KG1 (cell line): ENCODE measurements around the gene ELOF1.
"Not testable (repeated sequence)": the region's sequence is repeated elsewhere in the genome, so short reads cannot be mapped to it uniquely, and the experiment has no call there.

Experiments used
- DNase-seq: peaks from one replicate; lab custom pipeline; 2025; lab: John Stamatoyannopoulos, UW

ELOF1 gene

DNA sequence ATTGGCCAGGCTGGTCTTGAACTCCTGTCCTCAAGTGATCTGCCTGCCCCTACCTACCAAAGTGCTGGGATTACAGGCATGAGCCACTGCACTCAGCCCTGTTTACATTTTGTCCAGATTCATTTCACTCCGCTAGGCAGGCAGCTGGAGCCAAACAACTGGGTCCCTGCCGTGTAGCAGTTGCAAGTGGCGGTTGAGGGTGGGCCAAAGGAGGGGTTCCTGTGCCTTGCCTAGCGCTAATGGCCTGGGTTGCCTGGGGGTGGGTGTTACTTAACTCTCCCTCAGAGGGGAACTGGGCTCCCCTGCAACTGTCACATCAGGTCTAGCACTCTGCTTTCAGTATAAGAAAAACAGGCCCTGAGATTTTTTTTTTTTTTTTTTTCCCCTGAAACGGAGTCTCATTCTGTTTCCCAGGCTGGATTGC is 11.0 kb upstream of the ELOF1 start:
- no peak for DNase-seq

DNA sequence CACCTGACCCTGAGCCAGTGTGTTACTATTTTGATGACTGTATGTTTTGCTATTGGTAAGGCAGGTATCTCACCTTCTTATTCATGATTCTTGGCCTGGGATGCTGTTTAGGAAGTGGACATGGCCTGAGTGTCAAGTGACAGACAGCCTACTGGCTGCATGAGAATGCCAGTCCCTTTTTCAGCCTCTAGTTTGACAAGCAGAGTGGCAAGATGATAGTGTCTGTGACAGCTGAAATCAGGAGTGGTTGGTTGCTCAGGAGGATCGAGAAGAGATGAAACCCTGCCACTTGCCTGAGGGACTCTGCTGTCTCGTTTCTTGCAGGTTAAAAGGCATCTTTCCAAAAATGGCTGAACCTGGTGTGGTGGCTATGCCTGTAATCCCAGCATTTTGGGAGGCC is 7.1 kb upstream of the ELOF1 start:
- DNase-seq: no peak

DNA sequence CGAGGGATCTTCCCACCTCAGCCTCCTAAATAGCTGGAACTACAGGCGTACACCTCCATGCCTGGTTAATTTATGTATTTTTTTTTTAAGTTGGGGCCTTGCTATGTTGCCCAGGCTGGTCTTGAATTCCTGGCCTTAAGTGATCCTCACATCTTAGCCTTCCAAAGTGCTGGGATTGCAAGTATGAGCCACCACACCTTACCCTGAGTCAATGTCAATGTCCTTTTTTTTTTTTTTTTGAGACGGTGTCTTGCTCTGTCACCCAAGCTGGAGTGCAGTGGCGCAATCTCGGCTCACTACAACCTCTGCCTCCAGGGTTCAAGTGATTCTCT is 6.6 kb upstream of the ELOF1 start:
- not testable (repeated sequence) for DNase-seq

DNA sequence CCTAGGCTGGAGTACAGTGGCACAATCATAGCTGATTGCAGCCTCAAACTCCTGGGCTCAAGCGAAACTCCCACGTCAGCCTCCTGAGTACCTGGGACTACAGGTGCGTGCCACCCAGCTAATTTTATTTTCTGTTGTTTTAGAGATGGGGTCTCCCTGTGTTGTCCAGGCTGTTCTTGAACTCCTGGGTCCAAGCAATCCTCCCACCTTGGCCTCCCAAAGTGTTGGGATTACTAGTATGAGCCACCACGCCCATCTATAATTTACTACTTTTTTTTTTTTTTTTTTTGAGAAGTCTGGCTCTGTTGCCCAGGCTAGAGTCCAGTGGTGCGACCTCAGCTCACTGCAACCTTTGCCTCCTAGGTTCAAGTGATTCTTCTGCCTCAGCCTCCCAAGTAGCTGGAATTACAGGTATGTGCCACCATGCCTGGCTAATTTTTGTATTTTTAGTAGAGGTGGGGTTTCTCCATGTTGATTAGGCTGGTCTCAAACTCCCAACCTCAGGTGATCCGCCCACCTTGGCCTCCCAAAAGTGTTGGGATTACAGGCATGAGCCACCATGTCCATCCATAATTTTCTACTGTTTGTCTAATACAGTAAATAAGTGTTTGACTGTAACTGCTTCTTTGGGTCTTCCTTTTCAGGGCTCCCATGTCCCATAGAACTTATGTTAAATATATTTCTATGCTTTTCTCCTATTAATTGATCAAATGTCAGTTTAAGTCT is 5.2 kb upstream of the ELOF1 start:
- not testable (repeated sequence) for DNase-seq

DNA sequence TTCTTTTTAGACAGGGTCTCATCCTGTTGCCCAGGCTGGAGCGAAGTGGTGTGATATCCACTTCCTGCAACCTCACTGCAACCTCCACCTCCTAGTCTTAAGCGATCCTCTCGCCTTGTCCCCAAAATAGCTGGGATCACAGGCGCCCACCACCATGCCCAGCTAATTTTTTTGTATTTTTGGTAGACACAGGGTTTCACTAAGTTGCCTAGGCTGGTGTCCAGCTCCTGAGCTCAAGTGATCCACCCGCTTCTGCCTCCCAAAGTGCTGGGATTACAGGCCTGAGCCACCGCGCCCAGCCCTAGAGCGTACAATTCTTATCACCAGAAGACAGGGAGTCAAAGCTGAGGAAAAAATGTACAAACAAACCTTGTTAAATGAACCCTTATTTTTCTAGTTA is 4.5 kb upstream of the ELOF1 start:
- no peak for DNase-seq

DNA sequence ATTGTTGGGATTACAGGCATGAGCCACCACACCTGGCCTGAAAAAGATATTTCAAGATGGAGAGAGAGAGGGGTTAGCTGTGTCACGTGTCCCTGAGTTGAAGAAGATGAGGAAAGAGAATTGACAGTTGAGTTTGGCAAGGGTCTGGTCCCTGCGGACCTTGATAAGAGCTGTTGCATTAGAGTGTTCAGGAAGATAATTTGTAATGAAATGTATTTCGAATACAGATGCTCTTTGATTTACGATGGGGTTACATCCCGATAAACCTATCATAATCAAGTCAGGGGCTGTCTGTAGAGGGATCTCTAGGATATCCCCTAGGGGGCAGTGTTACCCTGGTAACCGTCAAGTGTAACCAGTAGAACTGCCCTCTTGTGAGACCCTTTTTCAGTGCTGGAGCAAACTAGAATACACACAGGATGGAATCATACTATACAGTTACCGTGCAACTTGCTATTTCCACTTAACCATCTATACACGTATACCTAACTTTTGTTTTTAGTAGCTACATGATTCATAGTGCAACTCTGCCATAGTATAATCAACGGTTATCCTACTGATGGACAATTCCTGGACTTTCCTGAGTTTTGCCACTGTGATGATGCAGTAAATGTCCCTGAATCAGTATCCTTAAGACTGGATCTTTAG is 1.5 kb upstream of the ELOF1 start:
- peak; percentile 43 for DNase-seq

DNA sequence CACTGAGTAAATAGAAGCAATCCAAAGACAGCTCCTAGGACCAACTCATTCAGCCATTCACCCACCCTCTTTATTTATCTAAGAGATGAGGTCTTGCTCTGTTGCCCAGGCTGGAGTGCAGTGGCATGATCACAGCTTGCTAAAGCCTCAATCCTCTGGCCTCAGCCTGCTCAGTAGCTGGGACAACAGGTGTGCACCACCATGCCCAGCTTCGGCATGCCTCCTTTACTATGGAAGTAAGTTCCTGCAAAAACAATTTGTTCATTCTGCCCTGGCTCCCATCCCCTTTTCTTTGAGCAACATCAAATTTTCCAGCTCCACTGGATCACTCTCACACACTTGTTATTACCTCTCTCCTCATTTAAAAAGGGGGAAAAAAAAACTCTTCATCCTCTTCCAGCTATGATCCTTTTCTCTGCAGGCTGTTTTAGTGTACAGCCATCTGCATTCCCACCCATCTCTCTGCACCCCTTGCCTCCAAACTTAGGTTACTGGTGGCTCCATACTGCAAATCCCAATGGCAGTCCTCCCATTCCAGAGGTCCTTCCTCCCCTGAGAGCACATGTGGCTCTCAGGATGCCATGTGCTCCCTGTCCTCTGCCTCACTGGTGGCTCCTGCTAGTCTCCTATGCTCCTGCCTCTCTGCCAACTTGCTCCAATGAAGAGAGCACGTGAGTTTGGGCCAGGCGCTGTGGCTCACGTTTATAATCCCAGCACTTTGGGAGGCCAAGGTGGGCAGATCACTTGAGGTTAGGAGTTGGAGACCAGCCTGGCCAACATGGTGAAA is 2.2 kb downstream of the ELOF1 start:
- no peak for DNase-seq

DNA sequence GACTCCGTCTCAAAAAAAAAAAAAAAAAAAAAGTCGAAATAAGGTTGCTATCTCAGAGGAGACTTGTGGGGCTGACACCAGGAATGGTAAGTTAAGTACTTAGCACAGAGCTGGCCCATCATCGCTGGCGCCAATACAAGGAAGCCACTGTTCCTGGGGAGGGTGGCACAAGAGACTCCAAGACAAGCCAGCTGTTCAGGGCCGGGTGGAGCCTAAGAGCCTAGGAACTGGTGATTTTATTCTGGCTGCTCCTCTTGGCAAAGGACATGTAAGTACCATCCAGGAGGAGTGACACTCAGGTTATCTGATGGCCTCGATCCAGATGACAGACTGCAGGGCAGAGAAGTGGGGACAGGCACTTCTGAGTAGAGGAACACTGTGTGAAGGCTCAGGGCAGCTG is 3.8 kb downstream of the ELOF1 start:
- DNase-seq: no peak

DNA sequence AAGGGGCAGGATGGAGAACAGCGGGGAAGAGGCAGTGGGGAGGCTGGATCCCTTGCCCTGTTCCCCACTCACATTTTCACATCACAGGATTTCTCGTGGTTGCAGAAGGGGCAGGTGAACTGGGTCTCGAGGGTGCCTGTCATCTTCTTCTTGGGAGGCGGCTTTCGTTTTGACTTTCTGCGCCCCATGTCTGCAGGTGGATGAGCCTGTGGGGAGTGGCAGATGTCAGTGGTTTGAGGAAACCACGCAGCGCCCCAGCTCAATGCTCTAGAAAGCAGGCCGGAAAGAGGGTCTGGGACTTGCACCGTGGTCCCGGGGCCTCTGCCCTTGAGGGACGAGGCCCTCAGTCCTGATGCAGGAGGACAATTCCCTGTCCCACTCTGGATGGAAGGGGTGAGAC is 4.9 kb downstream of the ELOF1 start:
- no peak for DNase-seq

DNA sequence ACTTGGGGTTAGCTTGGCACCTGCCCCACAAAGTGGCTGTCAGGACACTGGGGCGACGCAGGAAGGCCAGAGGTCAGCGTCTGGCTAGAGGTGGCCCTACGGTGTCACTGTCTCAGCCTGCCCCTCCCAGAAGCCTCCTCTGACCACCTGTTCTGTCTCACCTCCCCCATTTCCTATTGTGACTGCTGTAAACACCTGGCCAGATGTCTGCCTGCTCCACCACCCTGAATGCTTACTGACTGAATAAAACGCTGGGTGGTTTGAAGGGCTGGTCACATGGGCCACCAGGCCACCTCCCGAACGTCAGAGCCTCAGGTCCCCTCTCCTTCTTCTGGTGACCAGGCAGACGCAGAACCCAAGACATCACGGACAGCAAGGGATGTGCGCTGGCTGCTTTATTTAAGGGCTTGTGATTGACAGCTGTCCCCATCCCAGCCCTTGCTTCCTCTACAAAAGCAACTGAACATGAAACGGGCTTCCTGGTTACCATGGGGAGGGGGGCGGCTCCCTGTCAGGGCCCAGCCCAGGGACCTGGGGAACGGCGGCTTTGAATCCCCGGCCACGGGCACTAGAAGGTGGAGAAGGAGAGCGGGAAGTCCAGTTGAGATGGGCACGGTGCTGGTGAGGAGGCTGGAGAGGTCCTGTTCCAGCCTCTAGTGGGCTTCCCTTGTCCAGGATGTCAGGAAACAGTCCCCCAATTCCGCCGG is 6.2 kb downstream of the ELOF1 start:
- DNase-seq: no peak

DNA sequence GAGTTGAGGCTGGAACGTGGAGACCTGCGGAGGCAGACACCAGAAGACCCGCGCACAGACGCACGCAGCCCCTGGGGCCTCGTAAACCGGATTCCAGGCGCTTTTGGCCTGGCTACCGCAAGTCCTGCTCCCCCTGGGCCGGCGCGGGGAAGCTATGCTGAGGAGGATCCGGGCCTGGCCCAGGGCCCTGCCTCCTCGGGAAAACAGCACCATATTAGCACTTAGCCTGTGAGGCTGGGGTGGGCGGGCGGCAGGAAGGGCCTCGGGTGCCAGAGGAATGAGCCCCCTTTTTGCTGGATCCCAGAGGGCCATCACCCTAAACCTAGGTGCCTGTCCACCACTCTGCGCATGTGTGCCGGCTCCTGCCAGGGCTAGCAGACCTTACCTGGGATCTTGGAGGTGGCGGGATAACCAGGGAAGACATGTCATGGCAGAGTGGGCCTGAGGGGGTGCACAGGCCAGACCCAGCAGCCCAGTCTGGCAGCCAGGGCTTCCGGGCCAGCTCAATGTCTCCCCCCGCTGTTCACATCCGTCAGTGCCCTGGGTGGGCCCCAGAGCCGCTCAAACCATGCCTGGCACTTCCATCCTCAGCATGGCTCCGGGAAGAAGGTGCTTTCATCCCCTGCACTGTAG is 7.3 kb downstream of the ELOF1 start:
- DNase-seq: no peak

DNA sequence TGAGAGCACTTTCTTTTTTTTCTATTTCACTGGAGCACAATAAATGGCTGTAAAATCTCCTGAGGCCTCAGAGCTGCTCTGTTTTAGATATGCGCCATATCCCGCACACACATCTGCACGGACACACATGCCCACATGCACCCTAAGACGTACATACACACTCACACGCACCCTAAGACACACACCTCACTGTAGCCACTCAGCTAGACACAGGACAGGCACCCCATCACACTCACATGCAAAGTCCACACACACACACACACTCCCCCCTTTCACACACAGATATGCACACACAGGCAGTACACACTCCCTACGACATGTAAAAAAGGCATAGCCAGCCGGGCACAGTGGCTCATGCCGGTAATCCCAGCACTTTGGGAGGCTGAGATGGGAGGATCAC is 8.8 kb downstream of the ELOF1 start:
- DNase-seq: no peak

DNA sequence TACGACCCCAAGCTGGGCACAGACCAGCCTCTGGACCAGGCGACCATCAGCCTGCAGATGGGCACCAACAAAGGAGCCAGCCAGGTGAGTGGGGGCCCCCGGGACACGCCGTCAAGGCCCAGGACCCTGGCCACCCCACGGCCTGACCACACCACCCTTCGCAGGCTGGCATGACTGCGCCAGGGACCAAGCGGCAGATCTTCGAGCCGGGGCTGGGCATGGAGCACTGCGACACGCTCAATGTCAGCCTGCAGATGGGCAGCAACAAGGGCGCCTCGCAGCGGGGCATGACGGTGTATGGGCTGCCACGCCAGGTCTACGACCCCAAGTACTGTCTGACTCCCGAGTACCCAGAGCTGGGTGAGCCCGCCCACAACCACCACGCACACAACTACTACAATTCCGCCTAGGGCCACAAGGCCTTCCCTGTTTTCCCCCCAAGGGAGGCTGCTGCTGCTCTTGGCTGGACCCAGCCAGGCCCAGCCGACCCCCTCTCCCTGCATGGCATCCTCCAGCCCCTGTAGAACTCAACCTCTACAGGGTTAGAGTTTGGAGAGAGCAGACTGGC is 9.6 kb downstream of the ELOF1 start:
- DNase-seq: no peak

DNA sequence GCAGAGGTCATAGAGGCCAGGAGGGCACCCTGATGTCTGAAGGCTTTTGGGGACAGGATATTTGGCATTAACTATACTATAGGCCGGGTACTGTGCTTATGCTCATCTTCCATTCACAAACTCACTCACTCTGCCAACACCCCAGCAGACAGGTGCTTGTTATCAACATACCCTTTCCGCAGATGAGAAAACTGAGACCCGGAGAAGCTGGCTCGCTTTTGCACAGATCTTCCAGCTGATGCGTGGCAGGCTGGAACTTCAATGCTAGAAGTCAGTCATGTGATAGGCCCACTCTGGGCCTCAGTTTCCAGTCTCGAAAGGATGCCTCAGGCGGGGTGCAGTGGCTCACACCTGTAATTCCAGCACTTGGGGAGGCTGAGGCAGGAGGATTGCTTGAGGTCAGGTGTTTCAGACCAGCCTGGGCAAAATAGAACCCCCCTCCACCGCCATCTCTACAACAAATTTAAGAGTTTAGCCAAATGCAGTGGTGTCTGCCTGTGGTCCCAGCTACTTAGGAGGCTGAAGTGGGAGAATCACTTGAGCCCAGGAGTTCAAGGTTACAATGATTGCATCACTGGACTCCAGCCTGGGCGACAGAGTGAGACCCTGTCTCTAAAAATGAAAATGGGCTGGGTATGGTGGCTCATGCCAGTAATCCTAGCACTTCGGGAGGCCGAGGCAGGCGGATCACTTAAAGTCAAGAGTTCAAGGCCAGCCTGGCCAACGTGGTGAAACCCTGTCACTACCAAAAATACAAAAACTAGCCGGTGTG is 10.9 kb downstream of the ELOF1 start:
- DNase-seq: no peak

DNA sequence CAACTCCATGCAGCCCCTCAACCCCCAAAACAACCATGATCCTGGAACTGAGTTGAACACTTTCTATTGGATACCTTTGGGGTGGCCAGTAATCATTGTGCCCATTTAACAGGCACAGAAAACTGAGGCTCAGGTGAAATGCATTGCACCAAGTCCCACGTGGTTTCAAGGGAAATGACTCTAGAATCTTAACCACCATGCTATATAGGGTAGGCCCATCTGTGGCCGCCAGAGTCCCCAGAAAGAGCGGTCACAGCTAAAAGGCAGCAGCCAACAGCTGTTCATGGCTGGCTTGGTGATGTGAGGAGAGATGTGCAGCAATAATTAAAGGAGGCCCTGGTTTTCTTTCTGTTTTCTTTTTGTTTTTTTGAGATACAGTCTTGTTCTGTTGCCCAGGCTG is 17.8 kb downstream of the ELOF1 start:
- no peak for DNase-seq

DNA sequence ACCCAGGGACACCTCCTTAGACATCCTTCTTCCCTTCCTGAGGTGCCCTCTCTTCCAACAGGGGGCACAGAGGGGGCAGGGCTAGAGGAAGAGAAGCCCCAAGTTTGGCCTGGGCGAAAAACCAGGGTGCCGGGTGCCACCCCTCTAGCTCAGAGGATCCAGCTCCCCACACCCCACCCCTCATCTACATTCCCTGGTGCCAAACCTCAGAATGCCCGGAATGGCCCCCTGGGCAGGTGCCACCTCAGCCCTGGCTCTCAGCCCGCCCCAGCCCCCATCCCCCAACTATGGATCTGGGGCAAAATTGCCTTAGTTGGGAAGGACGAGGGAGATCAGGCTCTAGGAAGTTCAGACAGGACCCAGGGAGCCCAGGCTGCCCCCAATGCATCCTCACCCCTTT is 18.4 kb downstream of the ELOF1 start:
- DNase-seq: no peak

DNA sequence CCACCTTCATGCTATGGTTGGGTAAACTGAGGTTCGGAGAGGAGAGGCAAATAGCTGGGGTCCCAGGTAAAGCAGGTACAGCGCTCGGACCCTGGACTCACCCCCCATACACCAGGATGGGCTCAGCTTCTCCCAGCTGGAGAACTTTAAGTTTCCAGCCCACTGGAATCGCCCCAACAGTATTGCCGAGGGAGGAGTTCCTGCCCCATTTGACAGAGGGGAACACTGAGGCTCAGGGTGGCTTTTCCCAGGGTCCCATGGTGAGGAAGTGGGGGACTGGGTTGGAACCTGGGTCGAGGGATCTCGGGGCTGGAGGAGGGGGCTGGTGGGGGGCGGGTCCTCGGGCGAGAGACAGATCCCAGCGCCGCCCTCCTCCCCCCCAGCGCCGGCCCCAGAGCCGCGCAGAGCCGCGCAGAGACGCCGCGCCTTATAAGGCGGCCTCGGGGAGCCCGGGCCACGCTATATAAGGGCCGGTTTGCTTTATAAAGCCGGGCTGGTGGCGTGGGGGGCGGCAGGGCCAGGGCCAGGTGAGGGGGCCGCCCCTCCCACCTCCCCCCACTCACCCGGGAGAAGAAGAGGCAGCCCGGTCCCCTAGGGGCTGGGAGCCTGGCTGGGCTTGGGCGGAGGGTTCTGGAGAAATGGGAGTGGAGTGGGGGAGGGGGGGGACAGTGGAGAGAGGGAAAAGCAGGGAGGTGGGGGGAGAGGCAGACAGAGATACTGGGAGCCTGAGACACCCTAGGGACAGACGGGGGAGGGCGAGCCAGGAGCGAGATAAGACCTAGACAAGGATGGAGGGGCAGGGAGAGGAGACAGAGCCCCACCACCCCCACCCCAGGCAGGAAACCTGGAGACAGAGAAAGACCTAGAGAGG is 19.3 kb downstream of the ELOF1 start:
- no peak for DNase-seq

DNA sequence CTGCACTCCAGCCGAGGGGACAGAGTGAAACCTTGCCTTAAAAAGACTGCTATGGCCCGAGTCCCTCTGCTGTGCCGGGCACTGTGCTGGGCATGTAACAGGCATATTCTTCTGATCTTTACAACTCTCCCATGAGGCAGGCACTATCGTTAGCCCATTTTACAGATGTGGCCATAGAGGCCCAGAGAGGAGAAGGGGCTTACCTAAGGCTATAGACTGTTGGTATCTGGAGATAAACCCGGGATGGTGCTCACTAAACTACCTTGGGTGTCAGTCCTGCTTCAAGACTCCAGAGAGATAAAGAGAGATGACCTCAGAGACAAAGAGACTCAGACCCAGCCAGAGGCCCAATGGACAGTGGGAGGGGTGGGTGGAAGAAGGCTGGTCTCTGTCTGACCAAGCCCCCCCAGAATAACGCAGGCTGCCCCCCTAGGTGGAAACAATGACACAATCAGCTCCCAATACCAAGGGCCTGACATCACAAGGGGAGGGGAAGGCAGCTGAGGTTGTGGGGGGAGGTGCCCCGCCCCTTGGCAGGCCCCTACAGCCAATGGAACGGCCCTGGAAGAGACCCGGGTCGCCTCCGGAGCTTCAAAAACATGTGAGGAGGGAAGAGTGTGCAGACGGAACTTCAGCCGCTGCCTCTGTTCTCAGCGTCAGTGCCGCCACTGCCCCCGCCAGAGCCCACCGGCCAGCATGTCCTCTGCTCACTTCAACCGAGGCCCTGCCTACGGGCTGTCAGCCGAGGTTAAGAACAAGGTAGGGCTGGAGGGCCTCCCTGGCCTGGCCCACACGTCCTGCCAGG is 20.6 kb downstream of the ELOF1 start, which contains the start of gene CNN1:
CNN1 (plus strand) TSS at position 620 of the 805 bp plus-strand sequence; CDS start at position 697, 77 bp downstream.
- DNase-seq: no peak
